NOMO-1 treated with DMSO at 0.1 percent for 48 hours (cell line): ENCODE data around the gene XPOT.
"Not testable (repeated sequence)": the region's sequence is repeated elsewhere in the genome, so short reads cannot be mapped to it uniquely, and the experiment has no call there.

Experiments
- DNase-seq: peaks from one replicate; lab custom pipeline; 2025; ENCODE audit not compliant: unreplicated experiment; lab: John Stamatoyannopoulos, UW

XPOT gene, protein sequence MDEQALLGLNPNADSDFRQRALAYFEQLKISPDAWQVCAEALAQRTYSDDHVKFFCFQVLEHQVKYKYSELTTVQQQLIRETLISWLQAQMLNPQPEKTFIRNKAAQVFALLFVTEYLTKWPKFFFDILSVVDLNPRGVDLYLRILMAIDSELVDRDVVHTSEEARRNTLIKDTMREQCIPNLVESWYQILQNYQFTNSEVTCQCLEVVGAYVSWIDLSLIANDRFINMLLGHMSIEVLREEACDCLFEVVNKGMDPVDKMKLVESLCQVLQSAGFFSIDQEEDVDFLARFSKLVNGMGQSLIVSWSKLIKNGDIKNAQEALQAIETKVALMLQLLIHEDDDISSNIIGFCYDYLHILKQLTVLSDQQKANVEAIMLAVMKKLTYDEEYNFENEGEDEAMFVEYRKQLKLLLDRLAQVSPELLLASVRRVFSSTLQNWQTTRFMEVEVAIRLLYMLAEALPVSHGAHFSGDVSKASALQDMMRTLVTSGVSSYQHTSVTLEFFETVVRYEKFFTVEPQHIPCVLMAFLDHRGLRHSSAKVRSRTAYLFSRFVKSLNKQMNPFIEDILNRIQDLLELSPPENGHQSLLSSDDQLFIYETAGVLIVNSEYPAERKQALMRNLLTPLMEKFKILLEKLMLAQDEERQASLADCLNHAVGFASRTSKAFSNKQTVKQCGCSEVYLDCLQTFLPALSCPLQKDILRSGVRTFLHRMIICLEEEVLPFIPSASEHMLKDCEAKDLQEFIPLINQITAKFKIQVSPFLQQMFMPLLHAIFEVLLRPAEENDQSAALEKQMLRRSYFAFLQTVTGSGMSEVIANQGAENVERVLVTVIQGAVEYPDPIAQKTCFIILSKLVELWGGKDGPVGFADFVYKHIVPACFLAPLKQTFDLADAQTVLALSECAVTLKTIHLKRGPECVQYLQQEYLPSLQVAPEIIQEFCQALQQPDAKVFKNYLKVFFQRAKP

DNA sequence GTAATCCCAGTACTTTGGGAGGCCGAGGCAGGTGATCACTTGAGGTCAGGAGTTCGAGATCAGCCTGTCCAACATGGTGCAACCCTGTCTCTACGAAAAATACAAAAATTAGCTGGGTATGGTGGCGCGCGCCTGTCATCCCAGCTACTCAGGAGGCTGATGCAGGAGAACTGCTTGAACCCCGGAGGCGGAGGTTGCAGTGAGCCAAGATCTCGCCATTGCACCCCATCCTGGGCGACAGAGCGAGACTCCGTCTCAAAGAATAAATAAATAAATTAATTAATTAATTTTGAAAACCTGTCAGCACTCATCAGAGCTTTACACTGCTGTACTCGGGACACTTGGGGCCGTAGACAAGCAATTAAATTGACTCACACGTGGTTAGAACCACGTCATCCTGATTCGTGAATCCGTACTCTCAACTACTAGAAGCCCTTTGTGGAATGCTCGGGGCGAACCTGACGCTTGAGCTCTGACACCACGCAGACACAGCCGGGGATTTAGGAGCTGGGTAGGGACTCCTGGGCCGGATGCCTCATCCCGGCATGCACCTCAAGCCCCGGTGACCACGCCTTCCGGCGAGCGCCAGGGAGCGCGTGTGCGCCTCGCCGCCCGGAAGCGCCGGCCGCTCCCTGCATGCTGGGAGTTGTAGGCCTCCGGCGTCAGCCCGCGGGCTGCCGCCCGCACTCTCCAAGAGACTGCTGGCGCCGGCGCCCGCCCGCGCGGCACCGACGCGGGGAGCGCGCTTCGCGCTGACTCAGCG is at the start of gene XPOT:
Gene XPOT (plus strand): TSS at position 686 of the 763 bp plus-strand sequence. CDS start 5,644 bp downstream, outside the sequence.
- peak; percentile 91 for DNase-seq

DNA sequence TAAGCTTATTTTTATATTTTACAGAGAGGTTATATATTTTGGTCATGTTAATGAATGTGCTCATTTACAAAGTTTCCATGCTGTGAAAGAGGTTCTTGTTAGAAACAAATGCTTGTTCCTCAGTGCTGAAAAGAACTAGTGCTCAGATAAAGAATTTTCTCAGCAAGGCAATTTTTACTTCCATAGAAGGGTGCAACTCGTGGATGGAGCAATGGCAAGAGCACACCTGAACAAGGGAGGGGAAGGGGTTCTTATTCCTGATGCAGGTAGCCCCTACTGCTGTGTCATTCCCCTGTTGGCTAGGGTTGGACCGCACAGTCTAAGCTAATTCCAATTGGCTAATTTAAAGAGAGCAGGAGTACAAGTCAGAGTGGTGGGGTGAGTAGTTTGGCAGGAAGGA is 48.0 kb upstream of the XPOT start:
- DNase-seq = not testable (repeated sequence)

DNA sequence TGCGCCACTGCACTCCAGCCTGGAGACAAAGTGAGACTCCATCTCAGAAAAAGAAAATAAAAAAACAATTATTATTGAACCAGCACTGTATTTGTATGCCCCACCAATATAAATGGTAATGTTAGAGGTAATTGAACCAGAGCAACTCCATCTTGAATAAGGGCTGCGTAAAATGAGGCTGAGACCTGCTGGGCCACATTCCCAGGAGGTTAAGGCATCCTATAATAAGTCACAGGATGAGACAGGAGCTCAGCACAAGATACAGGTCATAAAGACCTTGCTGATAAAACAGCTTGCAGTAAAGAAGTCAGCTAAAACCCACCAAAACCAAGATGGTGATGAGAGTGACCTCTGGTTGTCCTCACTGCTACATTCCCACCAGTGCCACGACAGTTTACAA is 43.0 kb upstream of the XPOT start:
- not testable (repeated sequence) for DNase-seq

DNA sequence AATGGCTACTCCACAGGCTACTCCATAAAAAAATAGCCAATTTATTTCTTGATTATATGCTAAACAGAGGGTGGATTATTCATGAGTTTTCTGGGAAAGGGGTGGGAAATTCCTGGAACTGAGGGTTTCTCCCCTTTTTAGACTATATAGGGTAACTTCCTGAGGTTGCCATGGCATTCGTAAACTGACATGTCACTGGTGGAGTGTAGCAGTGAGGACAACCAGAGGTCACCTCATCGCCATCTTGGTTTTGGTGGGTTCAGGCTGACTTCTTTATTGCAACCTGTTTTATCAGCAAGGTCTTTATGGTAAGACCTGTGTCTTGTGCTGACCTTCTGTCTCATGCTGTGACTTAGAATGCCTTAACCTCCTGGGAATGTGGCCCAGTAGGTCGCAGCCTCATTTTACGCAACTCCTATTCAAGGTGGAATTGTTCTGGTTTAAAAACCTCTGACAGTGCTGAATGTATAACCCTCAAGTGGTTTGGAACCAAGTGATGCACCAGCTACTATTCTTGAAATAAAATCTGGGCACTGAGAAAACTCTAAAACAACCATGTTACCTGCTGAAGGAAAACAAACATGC is 41.4 kb upstream of the XPOT start:
- DNase-seq = no peak

DNA sequence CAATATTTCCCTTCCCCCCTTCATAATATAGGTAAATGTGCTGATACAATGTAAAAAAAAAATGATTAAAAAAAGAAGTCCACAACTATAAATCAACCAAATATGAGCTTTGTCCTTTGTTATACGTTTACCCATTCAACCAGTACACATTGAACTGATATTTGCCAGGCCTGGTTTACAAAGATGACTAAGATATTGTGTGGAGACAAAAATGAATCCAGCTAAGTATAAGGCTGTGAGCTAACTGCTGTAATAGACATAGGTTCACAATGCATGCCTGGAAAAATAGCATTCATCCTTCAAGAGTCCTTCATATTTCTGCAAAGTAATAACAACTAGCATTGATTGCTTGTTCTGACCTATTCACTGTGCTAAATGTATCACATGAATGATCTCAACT is 20.5 kb upstream of the XPOT start:
- DNase-seq = no peak

DNA sequence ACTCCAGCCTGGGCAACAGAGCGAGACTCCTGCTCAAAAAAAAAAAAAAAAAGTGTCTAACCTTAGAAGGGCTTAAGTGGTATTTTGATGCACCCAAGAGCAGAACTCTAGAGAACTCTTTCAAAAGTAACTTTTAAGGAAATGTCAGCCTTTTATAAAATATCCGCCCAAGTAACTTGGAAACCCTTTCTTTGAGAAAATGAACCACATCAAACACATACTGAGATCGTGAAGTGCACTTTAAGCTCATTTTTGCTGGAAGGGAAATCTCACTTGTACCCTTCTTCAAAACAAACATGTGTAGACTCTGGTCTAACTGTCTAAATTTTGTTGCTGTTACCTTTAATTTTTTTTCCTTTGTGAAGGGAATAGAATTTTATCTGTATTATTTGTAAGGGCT is 19.2 kb upstream of the XPOT start:
- DNase-seq = no peak

DNA sequence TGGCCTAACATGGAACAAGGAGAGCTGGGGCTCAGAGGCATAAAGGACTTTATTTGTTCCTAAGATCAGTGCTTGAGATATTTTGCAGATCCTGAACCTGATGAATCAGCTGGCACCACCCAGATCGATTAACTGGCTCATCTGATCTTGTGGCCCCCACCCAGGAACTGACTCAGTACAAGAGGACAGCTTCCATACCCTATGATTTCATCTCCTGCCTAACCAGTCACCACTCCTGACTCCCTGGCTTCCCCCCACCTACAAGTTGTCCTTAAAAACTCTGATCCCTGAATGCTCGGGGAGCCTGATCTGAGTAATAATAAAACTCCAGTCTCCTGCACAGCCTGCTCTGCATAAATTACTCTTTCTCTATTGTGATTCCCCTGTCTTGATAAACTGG is 18.7 kb upstream of the XPOT start:
- no peak for DNase-seq

DNA sequence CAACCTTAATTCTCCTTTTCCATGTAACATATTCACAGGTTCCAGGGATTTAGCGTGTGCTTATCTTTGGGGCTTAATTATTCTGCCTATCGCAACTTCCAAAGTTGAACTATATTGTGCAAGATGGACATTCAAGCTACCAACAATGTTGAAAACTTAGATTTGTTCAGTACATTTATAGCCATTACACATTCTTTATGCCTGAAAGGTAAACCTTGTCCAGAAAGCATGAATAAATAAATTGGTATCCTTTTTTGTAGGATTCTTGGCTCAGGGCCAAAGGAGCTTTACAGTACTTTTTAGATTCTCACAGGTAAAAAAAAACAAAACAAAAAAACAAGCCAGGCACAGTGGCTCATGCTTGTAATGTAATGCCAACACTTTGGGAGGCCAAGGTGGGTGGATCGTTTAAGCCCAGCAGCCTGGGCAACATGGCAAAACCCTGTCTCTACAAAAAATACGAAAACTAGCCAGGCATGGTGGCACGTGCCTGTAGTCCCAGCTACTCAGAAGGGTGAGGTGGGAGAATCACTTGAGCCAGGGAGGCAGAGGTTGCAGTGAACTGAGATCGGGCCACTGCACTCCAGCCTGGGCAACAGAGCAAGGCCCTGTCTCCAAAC is 16.9 kb upstream of the XPOT start:
- no peak for DNase-seq

DNA sequence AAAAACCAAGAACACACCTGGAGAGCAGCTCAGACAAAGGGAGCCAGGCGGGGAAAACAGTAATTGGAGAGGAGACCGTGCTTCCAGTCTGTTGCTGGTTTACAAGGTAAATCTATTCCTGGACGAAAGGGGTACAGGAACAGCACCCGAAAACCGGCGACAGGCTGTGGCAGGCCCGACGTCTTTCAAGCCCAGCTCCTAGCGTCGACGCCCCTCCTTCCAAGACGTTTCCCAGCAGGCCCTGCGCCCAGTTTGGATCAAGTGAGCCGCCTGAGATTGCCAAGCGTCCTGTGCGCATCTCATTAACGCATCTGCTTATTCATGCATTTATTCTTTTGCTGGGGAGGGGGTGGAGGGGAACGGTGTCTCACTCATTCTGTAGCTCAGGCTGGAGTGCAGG is 15.0 kb upstream of the XPOT start:
- DNase-seq = no peak

DNA sequence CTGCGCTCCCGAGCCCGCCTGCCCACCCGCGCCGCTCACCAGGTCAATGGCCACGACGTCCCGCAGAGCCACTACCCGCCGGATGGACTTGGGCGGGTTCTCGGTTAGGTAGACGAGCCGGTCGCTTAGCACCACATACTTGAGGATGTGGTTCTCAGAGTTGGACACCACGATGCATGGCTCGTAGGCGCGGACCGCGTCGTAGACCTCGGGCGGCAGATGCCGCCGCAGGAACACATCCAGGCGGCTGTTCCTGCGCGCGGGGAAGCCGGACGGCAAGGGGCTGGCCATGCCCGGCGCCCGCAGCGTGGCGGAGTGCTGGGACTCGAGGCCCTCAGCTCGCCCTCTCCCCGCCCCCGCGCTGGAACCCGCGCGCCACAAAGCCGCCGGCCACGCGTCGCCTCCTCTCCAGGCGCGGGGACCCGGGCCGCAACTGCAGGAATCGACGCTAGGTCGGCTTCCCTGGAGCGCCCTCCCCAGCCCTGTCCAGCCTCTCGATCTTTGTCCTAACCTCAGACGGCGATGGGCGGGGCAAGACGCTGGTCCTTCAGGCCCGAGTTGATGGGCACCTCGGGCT is 13.8 kb upstream of the XPOT start, which contains the start of gene C12orf56:
Gene C12orf56 (minus strand): TSS at position 484 of the 577 bp plus-strand sequence. CDS start 193 bp downstream, at position 291.
- peak; percentile 18 for DNase-seq

DNA sequence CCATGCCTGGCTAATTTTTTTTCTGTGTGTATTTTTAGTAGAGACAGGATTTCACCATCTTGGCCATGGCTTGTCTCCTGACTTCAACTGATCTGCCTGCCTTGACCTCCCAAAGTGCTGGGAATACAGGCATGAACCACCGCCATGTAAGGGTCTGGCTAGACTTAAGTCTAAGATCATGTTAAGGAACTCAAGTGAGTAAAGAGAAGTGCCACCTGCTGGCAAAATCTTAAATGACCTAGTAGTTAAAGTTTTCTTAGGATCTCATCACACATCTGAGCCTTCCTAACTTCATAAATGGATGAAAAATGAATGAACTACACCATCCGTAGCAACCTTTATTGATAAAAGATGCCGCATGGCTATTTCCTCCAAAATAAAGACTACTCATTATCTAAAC is 12.0 kb upstream of the XPOT start:
- peak; percentile 13 for DNase-seq

DNA sequence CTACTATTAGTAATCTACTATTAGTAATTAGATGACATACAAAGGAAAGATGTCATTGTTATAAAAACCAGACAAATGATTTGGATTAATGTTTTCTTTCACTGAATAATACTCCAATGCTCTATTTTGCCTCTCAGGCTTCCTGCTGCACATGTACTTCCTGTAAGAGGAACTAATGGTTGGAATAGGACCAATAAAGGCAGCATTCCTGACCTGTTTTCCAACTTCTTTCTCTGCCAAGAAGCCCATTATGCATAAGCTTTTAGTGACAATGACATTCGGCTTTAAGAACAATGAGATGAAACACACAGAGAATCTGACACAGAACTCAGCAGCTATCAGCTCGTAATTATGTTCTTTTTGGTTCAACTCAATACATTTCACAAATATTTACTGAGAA is 8.5 kb upstream of the XPOT start:
- DNase-seq = no peak

DNA sequence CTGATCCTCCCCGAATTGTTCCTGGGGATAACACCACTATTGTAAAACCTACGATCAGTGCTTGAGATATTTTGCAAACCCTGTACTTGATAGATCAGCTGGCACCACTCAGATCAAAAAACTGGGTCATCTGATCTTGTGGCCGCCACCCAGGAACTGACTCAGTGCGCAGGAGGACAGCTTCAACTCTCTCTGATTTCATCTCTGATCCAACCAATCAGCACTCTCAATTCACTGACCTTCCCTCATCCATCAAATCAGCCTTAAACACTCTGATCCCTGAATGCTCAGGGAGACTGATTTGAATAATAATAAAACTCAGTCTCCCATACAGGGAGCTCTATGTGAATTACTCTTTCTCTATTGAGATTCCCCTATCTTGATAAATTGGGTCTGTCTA is 4.2 kb upstream of the XPOT start:
- no peak for DNase-seq

DNA sequence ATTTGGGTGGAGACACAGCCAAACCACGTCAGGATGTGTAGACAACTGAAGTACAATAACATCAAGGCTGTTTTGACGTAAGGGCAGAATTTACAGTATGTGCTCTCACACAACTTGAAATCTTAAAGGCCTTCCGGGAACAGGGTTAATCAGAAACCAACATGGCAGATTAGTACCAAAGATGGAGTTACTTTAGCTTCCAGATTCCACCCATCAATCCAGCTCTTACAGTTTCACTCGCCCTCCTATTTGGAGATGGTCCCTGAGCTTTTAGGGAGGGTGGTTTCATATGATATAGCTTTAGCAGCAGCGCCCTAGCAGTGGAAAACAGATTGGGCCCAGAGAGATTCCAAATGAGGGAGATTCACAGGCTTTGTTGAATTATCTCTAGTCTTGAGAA is 2.0 kb upstream of the XPOT start:
- DNase-seq = no peak

DNA sequence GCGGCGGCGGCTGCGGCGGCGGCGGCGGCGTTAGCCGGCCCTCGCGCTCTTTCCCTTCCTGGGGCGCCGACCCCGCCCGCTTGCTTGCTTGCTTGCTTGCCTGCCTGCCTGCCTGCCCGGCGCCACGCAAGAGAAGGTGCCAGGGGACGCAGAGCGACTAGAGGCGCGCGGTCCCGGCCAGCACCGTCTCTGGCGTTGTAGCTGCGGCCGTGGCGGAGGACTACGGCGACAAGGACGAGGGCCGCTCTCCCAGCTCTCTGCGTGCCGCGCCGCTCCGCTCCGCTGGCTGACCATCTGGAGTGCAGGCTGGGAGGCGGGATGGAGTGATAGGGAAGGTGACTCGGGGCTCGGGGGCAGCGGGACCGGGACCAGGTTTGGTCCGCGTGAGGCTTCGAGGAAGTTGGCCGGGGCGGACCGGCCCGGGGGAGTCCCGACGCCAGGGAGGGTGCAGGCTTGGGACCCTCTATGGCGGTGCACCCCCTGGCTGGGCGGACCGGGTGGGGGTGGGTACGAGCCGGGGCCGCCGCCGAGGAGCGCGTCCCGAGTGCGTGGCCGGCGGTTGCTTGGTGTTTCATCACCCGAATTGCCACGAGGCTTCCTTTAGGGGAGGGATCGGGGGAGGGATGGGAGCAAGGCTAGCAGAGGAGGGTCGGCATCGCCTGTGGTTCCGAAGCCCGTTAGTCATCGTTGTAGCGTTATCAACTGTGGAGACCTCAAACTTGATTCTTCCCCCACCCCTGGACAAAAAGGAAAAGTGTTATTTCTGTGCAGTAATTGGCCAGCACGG is 471 bp downstream of the XPOT start:
- DNase-seq = peak; percentile 28

DNA sequence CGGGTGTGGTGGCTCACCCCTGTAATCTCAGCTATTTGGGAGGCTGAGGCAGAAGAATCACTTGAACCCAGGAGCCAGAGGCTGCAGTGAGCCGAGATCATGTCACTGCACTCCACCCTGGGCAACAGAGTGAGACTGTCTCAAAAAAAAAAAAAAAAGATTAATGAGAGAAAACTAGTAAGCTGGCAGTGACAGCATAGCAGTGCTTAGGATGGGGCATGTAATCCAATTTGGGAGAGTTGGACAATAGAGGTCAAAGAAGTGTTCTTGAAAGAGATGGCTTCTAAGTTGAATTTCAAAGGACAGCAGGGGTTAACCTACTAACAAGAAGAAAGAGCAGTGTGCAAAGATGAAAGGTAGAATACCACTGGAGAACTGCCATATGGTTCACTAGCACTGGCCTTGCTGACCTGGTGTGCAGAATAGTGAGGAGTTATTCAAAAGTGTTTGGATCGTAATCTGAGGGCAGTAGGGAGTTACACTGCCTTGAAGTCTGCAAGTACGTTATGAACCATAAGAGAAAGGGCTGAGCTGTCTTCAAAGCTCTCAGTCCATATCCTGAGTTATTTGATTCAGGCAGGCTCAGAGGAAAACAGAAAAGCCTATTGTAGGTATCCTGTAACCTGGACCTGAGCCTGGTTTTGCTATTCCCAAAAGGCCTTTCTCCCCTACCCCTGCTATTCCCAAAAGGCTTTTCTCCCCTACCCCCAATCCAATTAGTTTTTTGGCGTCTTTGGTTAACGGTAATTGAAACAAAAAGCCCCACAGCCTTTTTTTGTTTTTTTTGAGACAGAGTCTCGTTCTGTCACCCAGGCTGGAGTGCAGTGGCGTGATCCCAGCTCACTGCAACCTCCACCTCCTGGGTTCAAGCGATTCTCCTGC is 3.4 kb downstream of the XPOT start:
- DNase-seq = no peak

DNA sequence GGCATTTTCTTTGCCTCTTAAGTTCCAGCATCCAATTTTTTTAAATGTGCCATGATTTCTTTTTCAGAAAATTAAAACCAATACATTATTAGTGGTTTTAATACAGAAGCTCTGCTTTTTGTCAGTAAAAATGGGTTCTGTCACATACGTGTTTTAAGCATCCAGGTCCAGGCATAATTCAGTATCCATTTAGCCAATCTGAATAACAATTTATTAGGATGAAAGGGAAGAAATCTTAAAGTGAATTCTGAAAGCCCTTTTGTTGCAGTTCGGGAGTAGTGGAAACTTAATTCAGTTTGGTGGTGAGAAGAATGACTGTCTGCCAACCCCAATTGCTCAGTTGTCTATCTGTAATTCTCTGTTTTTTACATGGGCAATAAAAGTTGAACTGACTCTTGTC is 7.2 kb downstream of the XPOT start:
- DNase-seq = no peak

DNA sequence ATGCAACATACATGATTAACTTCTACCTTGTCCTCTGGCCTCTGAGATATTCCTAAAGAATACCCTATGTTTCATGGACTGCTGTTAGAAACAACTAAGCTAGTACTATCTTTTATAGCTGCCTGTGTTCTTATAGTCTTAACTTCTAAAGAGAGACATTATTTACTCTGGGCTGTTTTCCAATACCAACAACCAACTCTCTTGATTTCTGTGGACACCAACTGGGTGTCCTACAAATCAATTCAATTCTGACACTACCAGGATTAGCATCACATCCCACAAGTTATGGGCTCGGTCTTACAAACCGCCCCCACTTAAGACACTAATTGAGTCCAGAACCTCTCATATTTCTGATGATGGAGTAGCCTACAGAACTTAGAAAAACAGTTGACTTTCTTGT is 8.3 kb downstream of the XPOT start:
- no peak for DNase-seq
